ENCODE measurements around the gene SLC26A8.
"Not testable (repeated sequence)": the region's sequence is repeated elsewhere in the genome, so short reads cannot be mapped to it uniquely, and the experiment has no call there.

The SLC26A8 gene

GRCh38 chr6:35939259-35939658 lies 85.2 kb downstream of the SLC26A8 start:
- not testable (repeated sequence) for DNase-seq

GRCh38 chr6:35936681-35937359 lies 87.6 kb downstream of the SLC26A8 start:
- no peak for DNase-seq

GRCh38 chr6:35935469-35935868 lies 89.0 kb downstream of the SLC26A8 start:
- DNase-seq: no peak

GRCh38 chr6:35933844-35934243 lies 90.6 kb downstream of the SLC26A8 start:
- DNase-seq: no peak

- not testable (repeated sequence) for DNase-seq
Observed at GRCh38 chr6:35931873-35932272, 92.6 kb downstream of the SLC26A8 start.

- DNase-seq: no peak
Observed at GRCh38 chr6:35931120-35931561, 93.3 kb downstream of the SLC26A8 start.

GRCh38 chr6:35929601-35930000 lies 94.8 kb downstream of the SLC26A8 start:
- DNase-seq: no peak

GRCh38 chr6:35926509-35927215 lies 97.8 kb downstream of the SLC26A8 start:
- DNase-seq: no peak

GRCh38 chr6:35925961-35926360 lies 98.5 kb downstream of the SLC26A8 start:
- no peak for DNase-seq

- no peak for DNase-seq
Observed at GRCh38 chr6:35924146-35924545, 100.3 kb downstream of the SLC26A8 start.

- DNase-seq: no peak
Observed at GRCh38 chr6:35922139-35922554, 102.3 kb downstream of the SLC26A8 start.

- DNase-seq: peak; percentile 51 to 77
Observed at GRCh38 chr6:35920793-35921732, 103.4 kb downstream of the SLC26A8 start, which contains the start of gene SRPK1. Gene SRPK1, minus strand, starts transcription at chr6:35921098. Its CDS starts 42 bp downstream, at chr6:35921056.

- DNase-seq: peak; percentile 16 to 57
Observed at GRCh38 chr6:35919827-35920751, 104.4 kb downstream of the SLC26A8 start.

GRCh38 chr6:35919085-35919826 lies 105.2 kb downstream of the SLC26A8 start:
- DNase-seq: no peak

GRCh38 chr6:35916893-35917292 lies 107.5 kb downstream of the SLC26A8 start:
- DNase-seq: not testable (repeated sequence)

- DNase-seq: no peak
Observed at GRCh38 chr6:35916056-35916455, 108.4 kb downstream of the SLC26A8 start.

GRCh38 chr6:35914536-35914935 lies 109.9 kb downstream of the SLC26A8 start:
- DNase-seq: no peak

- DNase-seq: no peak
Observed at GRCh38 chr6:35911871-35912653, 112.4 kb downstream of the SLC26A8 start.

GRCh38 chr6:35909571-35909970 lies 114.9 kb downstream of the SLC26A8 start:
- DNase-seq: not testable (repeated sequence)

- not testable (repeated sequence) for DNase-seq
Observed at GRCh38 chr6:35908753-35909401, 115.6 kb downstream of the SLC26A8 start.

Data from bone marrow (tissue), 2 donors.